ENCODE measurements around the gene FHIT.

FHIT gene

DNA sequence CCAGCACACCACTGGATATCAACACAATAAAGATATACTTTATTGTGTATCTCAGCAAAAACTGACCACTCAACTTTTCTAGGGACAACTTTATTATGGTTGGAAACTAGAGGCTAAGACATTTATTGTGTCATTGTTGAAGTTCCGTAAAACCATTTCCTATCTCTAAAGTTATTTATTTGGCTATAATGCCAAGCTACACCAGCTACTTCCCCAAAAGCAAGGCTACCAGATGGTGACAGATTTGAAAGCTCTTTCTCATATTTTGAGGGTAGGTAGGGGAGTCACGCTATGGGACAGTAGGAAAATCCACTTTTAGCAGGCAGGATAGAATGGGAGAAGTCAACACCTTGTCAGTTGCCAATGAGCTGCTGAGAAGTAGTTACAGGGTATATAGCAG lies 1366.8 kb downstream of the FHIT start:
- TF ChIP-seq, protein P1, sequence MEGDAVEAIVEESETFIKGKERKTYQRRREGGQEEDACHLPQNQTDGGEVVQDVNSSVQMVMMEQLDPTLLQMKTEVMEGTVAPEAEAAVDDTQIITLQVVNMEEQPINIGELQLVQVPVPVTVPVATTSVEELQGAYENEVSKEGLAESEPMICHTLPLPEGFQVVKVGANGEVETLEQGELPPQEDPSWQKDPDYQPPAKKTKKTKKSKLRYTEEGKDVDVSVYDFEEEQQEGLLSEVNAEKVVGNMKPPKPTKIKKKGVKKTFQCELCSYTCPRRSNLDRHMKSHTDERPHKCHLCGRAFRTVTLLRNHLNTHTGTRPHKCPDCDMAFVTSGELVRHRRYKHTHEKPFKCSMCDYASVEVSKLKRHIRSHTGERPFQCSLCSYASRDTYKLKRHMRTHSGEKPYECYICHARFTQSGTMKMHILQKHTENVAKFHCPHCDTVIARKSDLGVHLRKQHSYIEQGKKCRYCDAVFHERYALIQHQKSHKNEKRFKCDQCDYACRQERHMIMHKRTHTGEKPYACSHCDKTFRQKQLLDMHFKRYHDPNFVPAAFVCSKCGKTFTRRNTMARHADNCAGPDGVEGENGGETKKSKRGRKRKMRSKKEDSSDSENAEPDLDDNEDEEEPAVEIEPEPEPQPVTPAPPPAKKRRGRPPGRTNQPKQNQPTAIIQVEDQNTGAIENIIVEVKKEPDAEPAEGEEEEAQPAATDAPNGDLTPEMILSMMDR (IDR thresholded peaks at IDR 0.05; ENCODE audit: low read depth, low read length): no peak
- DNase-seq (ENCODE audit: low read depth in 2 of 2): no peak
- H3K4me3 ChIP-seq (replicated peaks in 1 of 2; ENCODE audit: low read depth in 2 of 2, low read length in 2 of 2): no peak overlapping the region

- DNase-seq (ENCODE audit: low read depth in 2 of 2): no peak
- TF ChIP-seq, protein P1 (IDR thresholded peaks at IDR 0.05; ENCODE audit: low read depth, low read length): no peak
- H3K4me3 ChIP-seq (replicated peaks in 1 of 2; ENCODE audit: low read depth in 2 of 2, low read length in 2 of 2): no peak overlapping the region
Observed at GRCh38 chr3:59882746-59883145, 1368.5 kb downstream of the FHIT start.

GRCh38 chr3:59880717-59881116 lies 1370.5 kb downstream of the FHIT start:
- TF ChIP-seq, protein P1 (IDR thresholded peaks at IDR 0.05; ENCODE audit: low read depth, low read length): no peak
- no peak overlapping the region for H3K4me3 ChIP-seq (replicated peaks in 1 of 2; ENCODE audit: low read depth in 2 of 2, low read length in 2 of 2)
- DNase-seq (ENCODE audit: low read depth in 2 of 2): no peak

DNA sequence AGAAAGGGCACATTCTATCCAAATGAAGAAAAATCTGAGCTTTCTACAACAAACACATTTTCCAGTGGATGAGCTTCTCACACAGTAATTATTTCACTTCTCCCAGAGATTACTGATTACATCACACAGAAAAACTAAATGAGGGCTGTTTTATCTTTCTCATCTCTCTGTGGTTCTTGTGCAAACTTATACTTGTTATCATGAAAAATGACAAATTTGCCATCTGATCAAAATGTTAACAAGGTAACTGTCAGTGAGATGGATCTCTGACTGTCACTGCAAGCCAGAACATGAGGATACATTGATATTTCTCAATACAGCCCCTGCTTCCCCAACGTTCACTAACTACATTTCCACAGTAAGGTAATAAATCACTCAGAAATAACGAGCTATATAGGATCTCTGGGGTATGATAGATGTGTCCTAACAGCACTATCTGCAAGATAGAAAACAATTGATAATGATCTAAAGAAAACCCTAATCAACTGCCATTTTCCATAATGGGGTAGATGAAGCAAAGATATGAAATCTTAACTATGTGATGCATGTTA lies 1372.1 kb downstream of the FHIT start:
- H3K4me3 ChIP-seq (replicated peaks in 1 of 2; ENCODE audit: low read depth in 2 of 2, low read length in 2 of 2): no peak overlapping the region
- TF ChIP-seq, protein P1 (IDR thresholded peaks at IDR 0.05; ENCODE audit: low read depth, low read length): no peak
- no peak for DNase-seq (ENCODE audit: low read depth in 2 of 2)

- H3K4me3 ChIP-seq (replicated peaks in 1 of 2; ENCODE audit: low read depth in 2 of 2, low read length in 2 of 2): no peak overlapping the region
- DNase-seq (ENCODE audit: low read depth in 2 of 2): no peak
- TF ChIP-seq, protein P1 (IDR thresholded peaks at IDR 0.05; ENCODE audit: low read depth, low read length): no peak
Observed at GRCh38 chr3:59878038-59878427, 1373.2 kb downstream of the FHIT start.

DNA sequence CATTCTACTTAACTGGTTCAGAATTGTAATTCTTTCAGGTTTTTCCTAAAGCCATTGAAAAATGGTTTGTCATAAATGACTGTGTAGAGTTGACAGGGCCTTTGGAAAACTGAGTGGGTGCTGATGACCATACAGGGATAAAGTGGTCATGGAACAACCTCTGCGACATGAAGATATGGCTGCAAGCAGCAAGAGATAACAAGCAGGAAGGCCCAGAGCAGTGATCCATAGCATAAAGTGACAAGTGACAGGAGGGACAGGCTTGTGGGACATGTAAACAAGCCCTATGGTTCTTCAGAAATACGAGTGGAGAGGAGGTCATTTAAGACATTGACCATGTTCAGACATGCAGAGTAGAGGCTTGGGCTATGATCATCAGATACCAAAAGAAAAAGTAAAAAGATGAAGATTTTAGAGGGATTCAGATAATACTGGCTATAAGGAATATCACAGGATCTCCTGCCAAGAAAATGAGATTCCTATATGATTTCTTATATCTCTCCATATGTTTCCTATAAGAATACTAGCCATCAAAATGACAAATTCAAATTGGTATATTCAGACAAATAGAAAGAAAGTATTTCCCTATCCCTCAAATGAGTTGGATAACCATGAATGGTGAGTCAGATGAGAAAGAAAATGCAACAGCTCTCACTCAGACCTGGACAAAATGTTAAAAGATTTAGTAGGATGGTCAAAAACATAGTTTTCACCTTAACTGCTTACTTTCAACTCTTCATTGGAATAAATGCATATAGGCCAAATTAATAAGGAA lies 1373.8 kb downstream of the FHIT start:
- H3K4me3 ChIP-seq (replicated peaks in 1 of 2; ENCODE audit: low read depth in 2 of 2, low read length in 2 of 2): no peak overlapping the region
- TF ChIP-seq, protein P1 (IDR thresholded peaks at IDR 0.05; ENCODE audit: low read depth, low read length): no peak
- DNase-seq (ENCODE audit: low read depth in 2 of 2): no peak

All from cardiac fibroblast (primary cell).